ENCODE data around the gene MTR. TPM values are rescaled to one million over a fixed set of nuclear protein-coding genes. Genes with fewer than 3 reads are reported as not detected.

The MTR gene
- total RNA-seq, 1 donor from 2014 or later: 35.8 TPM

DNA sequence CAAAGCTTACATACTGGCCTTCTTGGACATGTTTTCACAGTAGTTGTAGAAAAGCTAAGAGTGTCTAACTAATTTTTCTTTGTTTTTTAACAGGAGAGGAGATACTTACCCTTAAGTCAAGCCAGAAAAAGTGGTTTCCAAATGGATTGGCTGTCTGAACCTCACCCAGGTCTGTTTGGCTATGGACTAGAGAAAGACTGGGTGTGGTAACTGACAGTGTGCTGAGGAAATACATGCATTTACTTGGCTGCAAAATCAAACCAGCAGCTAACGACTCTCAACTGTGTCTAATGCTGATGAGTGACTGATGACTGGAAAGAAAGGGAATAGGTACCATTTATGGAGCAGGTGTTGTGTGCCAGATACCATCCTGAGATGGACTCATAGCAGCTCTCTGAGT is 91.1 kb downstream of the MTR start:
- Histone ChIP-seq H3K9me3 (ENCODE audit: insufficient read depth, low read depth, low read length) (no peaks in the 10 kb centered on the region), H3K79me2 (ENCODE audit: insufficient read depth, low read length) (no peaks in the 10 kb centered on the region), H4K20me1 (ENCODE audit: insufficient read depth, low read length) (no peaks in the 10 kb centered on the region), H3K4me1 (ENCODE audit: insufficient read depth, low read length) (no peaks in the 10 kb centered on the region), H3K27me3 (ENCODE audit: insufficient read depth, low read length) (no peaks in the 10 kb centered on the region), H3K9ac (ENCODE audit: low read length) (no peak overlapping the region), H3K4me3 (ENCODE audit: insufficient read depth, low read depth, low read length) (no peak overlapping the region), H3K27ac (ENCODE audit: low read depth, low read length) (no peak overlapping the region), H3K36me3 (ENCODE audit: insufficient read depth, low read length) (peaks cover 18% of the 10 kb centered on the region), H3K4me2 (ENCODE audit: low read length) (no peak overlapping the region), H2AFZ (ENCODE audit: low read depth, low read length) (no peak overlapping the region)
- no peak for TF ChIP-seq EZH2 (IDR thresholded peaks at IDR 0.05; ENCODE audit: insufficient read depth, low read length)
- TF ChIP-seq, protein P1, sequence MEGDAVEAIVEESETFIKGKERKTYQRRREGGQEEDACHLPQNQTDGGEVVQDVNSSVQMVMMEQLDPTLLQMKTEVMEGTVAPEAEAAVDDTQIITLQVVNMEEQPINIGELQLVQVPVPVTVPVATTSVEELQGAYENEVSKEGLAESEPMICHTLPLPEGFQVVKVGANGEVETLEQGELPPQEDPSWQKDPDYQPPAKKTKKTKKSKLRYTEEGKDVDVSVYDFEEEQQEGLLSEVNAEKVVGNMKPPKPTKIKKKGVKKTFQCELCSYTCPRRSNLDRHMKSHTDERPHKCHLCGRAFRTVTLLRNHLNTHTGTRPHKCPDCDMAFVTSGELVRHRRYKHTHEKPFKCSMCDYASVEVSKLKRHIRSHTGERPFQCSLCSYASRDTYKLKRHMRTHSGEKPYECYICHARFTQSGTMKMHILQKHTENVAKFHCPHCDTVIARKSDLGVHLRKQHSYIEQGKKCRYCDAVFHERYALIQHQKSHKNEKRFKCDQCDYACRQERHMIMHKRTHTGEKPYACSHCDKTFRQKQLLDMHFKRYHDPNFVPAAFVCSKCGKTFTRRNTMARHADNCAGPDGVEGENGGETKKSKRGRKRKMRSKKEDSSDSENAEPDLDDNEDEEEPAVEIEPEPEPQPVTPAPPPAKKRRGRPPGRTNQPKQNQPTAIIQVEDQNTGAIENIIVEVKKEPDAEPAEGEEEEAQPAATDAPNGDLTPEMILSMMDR (IDR thresholded peaks at IDR 0.05; ENCODE audit: insufficient read depth, low read depth, low read length): no peak
- Mint-ChIP-seq H3K4me1 (ENCODE audit: low read depth, unreplicated experiment) (no peaks in the 10 kb centered on the region), H3K36me3 (ENCODE audit: low read depth, unreplicated experiment) (peaks cover 10% of the 10 kb centered on the region), H3K4me3 (ENCODE audit: unreplicated experiment) (no peak overlapping the region), H3K27me3 (ENCODE audit: low read depth, unreplicated experiment) (no peaks in the 10 kb centered on the region), H3K27ac (ENCODE audit: unreplicated experiment) (no peak overlapping the region), H3K9me3 (ENCODE audit: unreplicated experiment) (no peaks in the 10 kb centered on the region)
- no peak for FAIRE-seq
- DNase-seq (ENCODE audit: low read depth): no peak

DNA sequence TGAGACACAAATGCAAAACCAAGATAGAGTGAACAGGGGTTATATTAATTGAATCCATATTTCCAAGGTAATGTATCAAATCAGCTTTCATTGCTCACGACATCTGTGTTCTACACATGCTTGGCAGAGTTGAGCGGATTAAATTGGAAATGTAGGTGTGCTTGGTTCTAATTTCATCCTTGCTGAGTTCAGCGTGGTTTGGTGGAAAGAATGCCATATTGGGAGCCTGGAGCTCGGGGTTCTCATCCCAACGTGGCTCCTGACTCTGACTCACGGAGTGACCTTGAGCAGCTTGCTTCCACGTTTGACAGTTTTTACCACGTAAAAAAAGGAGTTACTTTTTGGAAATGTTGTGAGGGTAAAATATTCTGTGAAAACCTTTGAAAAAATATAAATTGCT is 92.0 kb downstream of the MTR start:
- no peak overlapping the region for H3K4me2 ChIP-seq (ENCODE audit: low read length)
- no peaks in the 10 kb centered on the region for H4K20me1 ChIP-seq (ENCODE audit: insufficient read depth, low read length)
- DNase-seq (ENCODE audit: low read depth): no peak
- no peaks in the 10 kb centered on the region for H3K27me3 ChIP-seq (ENCODE audit: insufficient read depth, low read length)
- H2AFZ ChIP-seq (ENCODE audit: low read depth, low read length): no peak overlapping the region
- no peaks in the 10 kb centered on the region for H3K4me1 ChIP-seq (ENCODE audit: insufficient read depth, low read length)
- H3K4me1 Mint-ChIP-seq (ENCODE audit: low read depth, unreplicated experiment): no peaks in the 10 kb centered on the region
- H3K4me3 ChIP-seq (ENCODE audit: insufficient read depth, low read depth, low read length): no peak overlapping the region
- H3K9me3 ChIP-seq (ENCODE audit: insufficient read depth, low read depth, low read length): no peaks in the 10 kb centered on the region
- H3K4me3 Mint-ChIP-seq (ENCODE audit: unreplicated experiment): no peak overlapping the region
- peaks cover 19% of the 10 kb centered on the region for H3K36me3 ChIP-seq (ENCODE audit: insufficient read depth, low read length)
- no peaks in the 10 kb centered on the region for H3K27me3 Mint-ChIP-seq (ENCODE audit: low read depth, unreplicated experiment)
- H3K9me3 Mint-ChIP-seq (ENCODE audit: unreplicated experiment): no peaks in the 10 kb centered on the region
- H3K36me3 Mint-ChIP-seq (ENCODE audit: low read depth, unreplicated experiment): peaks cover 13% of the 10 kb centered on the region
- H3K79me2 ChIP-seq (ENCODE audit: insufficient read depth, low read length): no peaks in the 10 kb centered on the region
- no peak overlapping the region for H3K9ac ChIP-seq (ENCODE audit: low read length)
- H3K27ac ChIP-seq (ENCODE audit: low read depth, low read length): no peak overlapping the region
- TF ChIP-seq, protein P1 (IDR thresholded peaks at IDR 0.05; ENCODE audit: insufficient read depth, low read depth, low read length): no peak
- TF ChIP-seq EZH2 (IDR thresholded peaks at IDR 0.05; ENCODE audit: insufficient read depth, low read length): no peak
- H3K27ac Mint-ChIP-seq (ENCODE audit: unreplicated experiment): no peak overlapping the region
- no peak for FAIRE-seq

DNA sequence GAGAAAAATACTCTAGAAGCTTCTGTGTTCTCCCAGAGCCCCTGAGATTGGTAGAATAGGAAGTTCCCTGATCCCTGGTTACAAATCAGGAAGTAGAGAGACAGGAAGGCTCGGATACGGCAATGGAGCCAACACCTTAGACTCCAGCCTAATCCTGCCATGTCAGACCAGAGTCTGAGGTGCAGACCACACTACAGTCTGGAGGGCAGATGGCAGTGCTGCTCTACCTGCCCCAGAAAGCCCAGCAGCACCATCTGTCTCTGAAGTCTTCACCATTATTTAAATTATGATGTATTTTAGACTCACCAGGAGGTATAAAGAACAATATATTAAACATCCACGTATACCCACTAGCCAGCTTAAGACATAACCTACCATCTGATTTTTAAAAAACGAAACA is 93.0 kb downstream of the MTR start:
- Histone ChIP-seq H4K20me1 (ENCODE audit: insufficient read depth, low read length) (no peaks in the 10 kb centered on the region), H3K4me3 (ENCODE audit: insufficient read depth, low read depth, low read length) (no peak overlapping the region), H3K79me2 (ENCODE audit: insufficient read depth, low read length) (no peaks in the 10 kb centered on the region), H3K9me3 (ENCODE audit: insufficient read depth, low read depth, low read length) (no peaks in the 10 kb centered on the region), H3K4me1 (ENCODE audit: insufficient read depth, low read length) (no peaks in the 10 kb centered on the region), H3K4me2 (ENCODE audit: low read length) (no peak overlapping the region), H2AFZ (ENCODE audit: low read depth, low read length) (no peak overlapping the region), H3K27ac (ENCODE audit: low read depth, low read length) (no peak overlapping the region), H3K27me3 (ENCODE audit: insufficient read depth, low read length) (no peaks in the 10 kb centered on the region), H3K36me3 (ENCODE audit: insufficient read depth, low read length) (peaks cover 22% of the 10 kb centered on the region), H3K9ac (ENCODE audit: low read length) (no peak overlapping the region)
- H3K4me1 Mint-ChIP-seq (ENCODE audit: low read depth, unreplicated experiment): no peaks in the 10 kb centered on the region
- H3K4me3 Mint-ChIP-seq (ENCODE audit: unreplicated experiment): no peak overlapping the region
- H3K27me3 Mint-ChIP-seq (ENCODE audit: low read depth, unreplicated experiment): no peaks in the 10 kb centered on the region
- FAIRE-seq (no peak), DNase-seq (ENCODE audit: low read depth) (no peak)
- H3K36me3 Mint-ChIP-seq (ENCODE audit: low read depth, unreplicated experiment): peaks cover 14% of the 10 kb centered on the region
- H3K27ac Mint-ChIP-seq (ENCODE audit: unreplicated experiment): no peak overlapping the region
- TF ChIP-seq, protein P1 (IDR thresholded peaks at IDR 0.05; ENCODE audit: insufficient read depth, low read depth, low read length): no peak
- TF ChIP-seq EZH2 (IDR thresholded peaks at IDR 0.05; ENCODE audit: insufficient read depth, low read length): no peak
- no peaks in the 10 kb centered on the region for H3K9me3 Mint-ChIP-seq (ENCODE audit: unreplicated experiment)
